HFF-Myc (cell line): Measurements from ENCODE around the gene ZBTB49.

ENCODE experiments used
- DNase-seq: peaks from one replicate; pipeline ENCODE4 v3.0.0-alpha.2; 2011; ENCODE audit warnings: low read depth; ENCODE audit errors: extremely low read depth
- H3K4me3 ChIP-seq: replicated peaks from 2 replicates; pipeline ENCODE4 v1.5.1; 2011; ENCODE audit warnings: low read depth, mild to moderate bottlenecking, control low read depth, low read length
- TF ChIP-seq, protein P1 (sequence below): IDR thresholded peaks from 2 replicates; pipeline ENCODE4 v1.5.1; 2012; ENCODE audit warnings: mild to moderate bottlenecking, low read depth, low read length, control low read depth; ENCODE audit errors: missing control alignments

Gene ZBTB49

DNA sequence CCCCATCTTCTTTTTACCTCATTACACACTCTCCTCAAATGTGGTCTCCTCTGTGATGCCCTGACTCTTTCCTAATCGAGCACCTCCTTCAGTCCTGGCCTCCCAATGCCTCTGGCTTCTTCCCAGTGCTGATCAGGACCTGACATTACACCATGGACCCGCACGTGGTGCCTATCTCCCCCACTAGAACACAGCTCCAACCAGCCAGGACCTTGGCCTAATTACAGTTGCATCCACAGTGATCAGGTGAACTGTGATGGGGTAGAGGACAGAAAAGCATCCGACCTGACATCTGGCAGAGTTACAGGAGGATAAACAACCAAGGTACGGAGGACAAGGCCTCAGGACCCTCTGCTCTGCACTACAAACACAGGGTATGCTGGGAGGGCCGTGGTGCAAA, 12.5 kb upstream of the ZBTB49 start:
- TF ChIP-seq, protein P1, sequence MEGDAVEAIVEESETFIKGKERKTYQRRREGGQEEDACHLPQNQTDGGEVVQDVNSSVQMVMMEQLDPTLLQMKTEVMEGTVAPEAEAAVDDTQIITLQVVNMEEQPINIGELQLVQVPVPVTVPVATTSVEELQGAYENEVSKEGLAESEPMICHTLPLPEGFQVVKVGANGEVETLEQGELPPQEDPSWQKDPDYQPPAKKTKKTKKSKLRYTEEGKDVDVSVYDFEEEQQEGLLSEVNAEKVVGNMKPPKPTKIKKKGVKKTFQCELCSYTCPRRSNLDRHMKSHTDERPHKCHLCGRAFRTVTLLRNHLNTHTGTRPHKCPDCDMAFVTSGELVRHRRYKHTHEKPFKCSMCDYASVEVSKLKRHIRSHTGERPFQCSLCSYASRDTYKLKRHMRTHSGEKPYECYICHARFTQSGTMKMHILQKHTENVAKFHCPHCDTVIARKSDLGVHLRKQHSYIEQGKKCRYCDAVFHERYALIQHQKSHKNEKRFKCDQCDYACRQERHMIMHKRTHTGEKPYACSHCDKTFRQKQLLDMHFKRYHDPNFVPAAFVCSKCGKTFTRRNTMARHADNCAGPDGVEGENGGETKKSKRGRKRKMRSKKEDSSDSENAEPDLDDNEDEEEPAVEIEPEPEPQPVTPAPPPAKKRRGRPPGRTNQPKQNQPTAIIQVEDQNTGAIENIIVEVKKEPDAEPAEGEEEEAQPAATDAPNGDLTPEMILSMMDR: no peak
- DNase-seq: no peak
- no peak overlapping the region for H3K4me3 ChIP-seq

DNA sequence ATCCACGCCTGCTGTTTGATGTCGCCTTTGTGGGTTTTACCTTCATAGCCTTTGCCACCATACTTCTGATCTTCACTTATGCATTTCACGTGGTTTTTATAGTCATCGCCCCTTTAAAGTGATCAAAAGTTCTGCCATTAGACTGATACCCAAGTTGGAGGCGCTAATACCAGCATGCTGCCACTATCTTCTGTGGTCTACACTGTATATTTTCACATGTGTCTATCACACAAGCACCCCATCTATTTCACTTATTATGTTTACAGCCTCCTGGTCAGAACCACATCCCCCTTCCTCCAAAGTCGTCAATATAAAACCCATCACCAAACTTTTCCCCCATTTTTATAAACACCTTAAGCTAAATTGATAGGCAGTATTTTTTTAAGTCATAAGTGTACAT, 8.3 kb upstream of the ZBTB49 start:
- H3K4me3 ChIP-seq: no peak overlapping the region
- TF ChIP-seq, protein P1: no peak
- DNase-seq: no peak

GRCh38 chr4:4284827-4285618, 5.0 kb upstream of the ZBTB49 start:
- DNase-seq: peak; percentile 14
- TF ChIP-seq, protein P1: no peak
- H3K4me3 ChIP-seq: no peak overlapping the region

- TF ChIP-seq, protein P1: no peak
- no peak for DNase-seq
- H3K4me3 ChIP-seq: peak overlapping the region; percentile 97; the same call in 1 of the 2 replicates
Measured at GRCh38 chr4:4288098-4288497, 2.0 kb upstream of the ZBTB49 start.

DNA sequence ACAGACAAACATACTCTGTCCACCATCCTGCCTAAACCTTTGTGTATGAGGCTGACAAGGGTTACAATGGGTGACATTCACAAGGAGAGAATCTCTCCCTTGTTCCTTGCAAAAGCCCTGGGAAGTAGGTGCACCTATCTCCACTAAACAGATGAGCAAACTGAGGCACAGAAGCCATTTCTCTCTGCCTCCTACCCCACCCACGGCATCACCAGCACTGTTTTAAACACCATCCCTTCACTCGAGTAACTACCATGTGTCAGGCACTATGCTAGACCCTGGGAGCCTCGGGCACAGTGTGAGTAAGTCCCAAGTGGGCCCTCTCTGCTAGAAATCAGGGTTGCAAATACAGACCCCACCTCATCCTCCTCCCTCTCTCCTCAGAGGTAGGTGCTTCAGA, 996 bp upstream of the ZBTB49 start:
- H3K4me3 ChIP-seq: peak overlapping the region; percentile 97
- TF ChIP-seq, protein P1: no peak
- DNase-seq: no peak

DNA sequence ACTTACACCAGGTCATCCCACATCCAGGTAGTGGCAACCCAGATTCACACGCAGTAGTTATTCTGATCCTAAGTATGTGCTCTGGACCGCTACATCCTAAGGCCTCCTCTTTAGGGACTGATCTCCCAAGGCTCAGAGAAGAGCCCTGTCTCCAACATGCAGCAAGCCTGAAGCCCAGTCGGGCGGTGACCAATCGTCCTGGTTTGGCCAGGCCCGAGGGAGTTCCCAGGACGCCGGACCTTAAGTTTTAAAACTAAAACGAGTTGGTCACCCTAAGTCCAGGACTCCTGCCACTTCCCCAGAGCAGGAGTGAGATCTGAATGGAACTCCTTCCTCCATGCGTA, 482 bp upstream of the ZBTB49 start:
- TF ChIP-seq, protein P1: no peak
- no peak for DNase-seq
- peak overlapping the region; percentile 97 for H3K4me3 ChIP-seq

- H3K4me3 ChIP-seq: no peak overlapping the region
- TF ChIP-seq, protein P1: no peak
- no peak for DNase-seq
Measured at GRCh38 chr4:4293279-4293678, 3.2 kb downstream of the ZBTB49 start.
